ENCODE results near the gene ANKS3. TPM values are rescaled to one million over a fixed set of nuclear protein-coding genes. Genes with fewer than 3 reads are reported as not detected.

ANKS3 gene
- total and polyA plus RNA-seq, 2 experiments from 2014 or later: 35.2 to 40.3 TPM

GRCh38 chr16:4648917-4649316, 85.2 kb downstream of the ANKS3 start:
- H3K4me3 ChIP-seq: no peak overlapping the region
- no peak for TF ChIP-seq CTCF (IDR thresholded peaks at IDR 0.05; ENCODE audit: low read depth, low read length)
- H3K36me3 ChIP-seq: no peaks in the 10 kb centered on the region
- DNase-seq (ENCODE audit: low read depth in 1 of 2, low spot score in 1 of 2): no peak
- H3K27ac ChIP-seq: no peak overlapping the region
- no peaks in the 10 kb centered on the region for H3K27me3 ChIP-seq
- no peaks in the 10 kb centered on the region for H3K9me3 ChIP-seq (ENCODE audit: low read depth)
- H3K4me1 ChIP-seq (ENCODE audit: low read depth): no peaks in the 10 kb centered on the region

- DNase-seq (ENCODE audit: low read depth in 1 of 2, low spot score in 1 of 2): no peak
- H3K4me3 ChIP-seq: no peak overlapping the region
- TF ChIP-seq CTCF (IDR thresholded peaks at IDR 0.05; ENCODE audit: low read depth, low read length): no peak
- no peaks in the 10 kb centered on the region for H3K36me3 ChIP-seq
- H3K4me1 ChIP-seq (ENCODE audit: low read depth): no peaks in the 10 kb centered on the region
- H3K27ac ChIP-seq: no peak overlapping the region
- no peaks in the 10 kb centered on the region for H3K9me3 ChIP-seq (ENCODE audit: low read depth)
- no peaks in the 10 kb centered on the region for H3K27me3 ChIP-seq
Observed at GRCh38 chr16:4647644-4647980, 86.5 kb downstream of the ANKS3 start.

- Histone ChIP-seq H3K9me3 (ENCODE audit: low read depth) (no peaks in the 10 kb centered on the region), H3K27me3 (no peaks in the 10 kb centered on the region), H3K27ac (no peak overlapping the region), H3K36me3 (no peaks in the 10 kb centered on the region), H3K4me3 (no peak overlapping the region), H3K4me1 (ENCODE audit: low read depth) (no peaks in the 10 kb centered on the region)
- DNase-seq (ENCODE audit: low read depth in 1 of 2, low spot score in 1 of 2): no peak
- TF ChIP-seq CTCF (IDR thresholded peaks at IDR 0.05; ENCODE audit: low read depth, low read length): no peak
Observed at GRCh38 chr16:4646773-4647643, 87.1 kb downstream of the ANKS3 start.

Other genes starting within 250 kb of the ANKS3 start
- 46.4 and 55.8 TPM in 2 replicates for gene CDIP1, start 195.5 kb downstream of the ANKS3 start, total RNA-seq
- 87.6 and 88.4 TPM in 2 replicates for gene CDIP1, start 195.5 kb downstream of the ANKS3 start, polyA plus RNA-seq
- 1.9 and 3.6 TPM in 2 replicates for gene C16orf96, start 177.9 kb downstream of the ANKS3 start, total RNA-seq
- gene C16orf96, start 177.9 kb downstream of the ANKS3 start, polyA plus RNA-seq: 0.24 and 0.39 TPM in 2 replicates
- gene UBALD1, start 119.4 kb downstream of the ANKS3 start, total RNA-seq: 33.6 and 42.9 TPM in 2 replicates
- 46.6 and 47.3 TPM in 2 replicates for gene UBALD1, start 119.4 kb downstream of the ANKS3 start, polyA plus RNA-seq
- gene MGRN1, start 109.4 kb downstream of the ANKS3 start, total RNA-seq: 58.2 and 66.6 TPM in 2 replicates
- 42.6 and 47.2 TPM in 2 replicates for gene MGRN1, start 109.4 kb downstream of the ANKS3 start, polyA plus RNA-seq
- 84.4 and 139 TPM in 2 replicates for gene NUDT16L1, start 40.7 kb downstream of the ANKS3 start, total RNA-seq
- gene NUDT16L1, start 40.7 kb downstream of the ANKS3 start, polyA plus RNA-seq: 141 and 157 TPM in 2 replicates
- 0.77 and 1.2 TPM in 2 replicates for gene DNAAF8, start 266 bp upstream of the ANKS3 start, total RNA-seq
- gene DNAAF8, start 266 bp upstream of the ANKS3 start, polyA plus RNA-seq: 0.07 and 1.2 TPM in 2 replicates
- 20.4 and 32.7 TPM in 2 replicates for gene ZNF500, start 32.9 kb upstream of the ANKS3 start, total RNA-seq
- gene ZNF500, start 32.9 kb upstream of the ANKS3 start, polyA plus RNA-seq: 17.0 and 23.8 TPM in 2 replicates
- 1.7 and 2.9 TPM in 2 replicates for gene SEPTIN12, start 54.1 kb upstream of the ANKS3 start, total RNA-seq
- 2.2 and 7.3 TPM in 2 replicates for gene SEPTIN12, start 54.1 kb upstream of the ANKS3 start, polyA plus RNA-seq
- gene SMIM22, start 61.1 kb upstream of the ANKS3 start, total RNA-seq: not detected in 2 replicates
- gene SMIM22, start 61.1 kb upstream of the ANKS3 start, polyA plus RNA-seq: 0.41 and 5.3 TPM in 2 replicates
- 146 and 161 TPM in 2 replicates for gene ROGDI, start 68.4 kb upstream of the ANKS3 start, total RNA-seq
- gene ROGDI, start 68.4 kb upstream of the ANKS3 start, polyA plus RNA-seq: 173 and 220 TPM in 2 replicates
- gene GLYR1, start 113.0 kb upstream of the ANKS3 start, total RNA-seq: 38.0 and 44.3 TPM in 2 replicates
- gene GLYR1, start 113.0 kb upstream of the ANKS3 start, polyA plus RNA-seq: 52.1 and 65.5 TPM in 2 replicates
- gene UBN1, start 113.2 kb upstream of the ANKS3 start, total RNA-seq: 24.2 and 33.4 TPM in 2 replicates
- 21.4 and 23.7 TPM in 2 replicates for gene UBN1, start 113.2 kb upstream of the ANKS3 start, polyA plus RNA-seq
- gene PPL, start 202.9 kb upstream of the ANKS3 start, total RNA-seq: 6.4 and 10.8 TPM in 2 replicates
- gene PPL, start 202.9 kb upstream of the ANKS3 start, polyA plus RNA-seq: 7.5 and 8.4 TPM in 2 replicates
- gene SEC14L5, start 224.1 kb upstream of the ANKS3 start, total RNA-seq: 0.21 and 0.35 TPM in 2 replicates
- not detected in 2 replicates for gene SEC14L5, start 224.1 kb upstream of the ANKS3 start, polyA plus RNA-seq

All from cardiac muscle cell (in vitro differentiated cells and primary cell).